ENCODE measurements around the gene KLK3. TPM values are rescaled to one million over a fixed set of nuclear protein-coding genes. Genes with fewer than 3 reads are reported as not detected.
"Not testable (repeated sequence)": the region's sequence is repeated elsewhere in the genome, so short reads cannot be mapped to it uniquely, and the experiment has no call there.

The KLK3 gene
- total RNA-seq (not detected), total RNA-seq (0 to 0.17 (median 0) reads per million in 172 experiments)
- not detected for polyA plus RNA-seq (2013, experiment 1 of 2)
- not detected for polyA plus RNA-seq (2013, experiment 2 of 2)

GRCh38 chr19:50854636-50855410 lies at the start of gene KLK3:
TSS of gene KLK3 (plus strand) at chr19:50854915. CDS start at chr19:50854956, 41 bp downstream.
- Histone ChIP-seq H3K27me3 (ENCODE audit: control insufficient read depth in 1 of 2, insufficient read depth in 2 of 2, low read length in 2 of 2) (peaks cover 19 to 43% of the 10 kb centered on the region in 2 experiments), H3K27ac (ENCODE audit: low read depth in 1 of 2, low read length in 2 of 2) (no peak within 1 kb of the TSS), H3K9me3 (ENCODE audit: control insufficient read depth in 1 of 2, insufficient read depth in 1 of 2, low read length in 2 of 2) (no peaks in the 10 kb centered on the region), H3K4me3 (ENCODE audit: low read length) (no peak within 1 kb of the TSS), H3K36me3 (ENCODE audit: insufficient read depth, low read length) (no peaks in the 10 kb centered on the region), H3K4me1 (ENCODE audit: insufficient read depth, low read length) (no peaks in the 10 kb centered on the region)
- CTCF ChIA-PET = no interaction called here
- DNase-seq (no peak), ATAC-seq (ENCODE audit: poor library complexity) (no peak)
- TF ChIP-seq, protein P1, sequence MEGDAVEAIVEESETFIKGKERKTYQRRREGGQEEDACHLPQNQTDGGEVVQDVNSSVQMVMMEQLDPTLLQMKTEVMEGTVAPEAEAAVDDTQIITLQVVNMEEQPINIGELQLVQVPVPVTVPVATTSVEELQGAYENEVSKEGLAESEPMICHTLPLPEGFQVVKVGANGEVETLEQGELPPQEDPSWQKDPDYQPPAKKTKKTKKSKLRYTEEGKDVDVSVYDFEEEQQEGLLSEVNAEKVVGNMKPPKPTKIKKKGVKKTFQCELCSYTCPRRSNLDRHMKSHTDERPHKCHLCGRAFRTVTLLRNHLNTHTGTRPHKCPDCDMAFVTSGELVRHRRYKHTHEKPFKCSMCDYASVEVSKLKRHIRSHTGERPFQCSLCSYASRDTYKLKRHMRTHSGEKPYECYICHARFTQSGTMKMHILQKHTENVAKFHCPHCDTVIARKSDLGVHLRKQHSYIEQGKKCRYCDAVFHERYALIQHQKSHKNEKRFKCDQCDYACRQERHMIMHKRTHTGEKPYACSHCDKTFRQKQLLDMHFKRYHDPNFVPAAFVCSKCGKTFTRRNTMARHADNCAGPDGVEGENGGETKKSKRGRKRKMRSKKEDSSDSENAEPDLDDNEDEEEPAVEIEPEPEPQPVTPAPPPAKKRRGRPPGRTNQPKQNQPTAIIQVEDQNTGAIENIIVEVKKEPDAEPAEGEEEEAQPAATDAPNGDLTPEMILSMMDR (IDR thresholded peaks at IDR 0.05) = no peak
- H3K27ac Mint-ChIP-seq = no peak within 1 kb of the TSS
- intact Hi-C loops (cut with DNase I, micrococcal nuclease) = no loop called here
- H3K4me3 Mint-ChIP-seq = no peak within 1 kb of the TSS
- H3K27me3 Mint-ChIP-seq = peaks cover 80% of the 10 kb centered on the region
- no peaks in the 10 kb centered on the region for H3K4me1 Mint-ChIP-seq (ENCODE audit: low read depth)
- H3K36me3 Mint-ChIP-seq (ENCODE audit: low read depth) = no peaks in the 10 kb centered on the region
- POLR2A ChIA-PET = no interaction called here
- no peaks in the 10 kb centered on the region for H3K9me3 Mint-ChIP-seq

- CTCF ChIA-PET = no interaction called here
- DNase-seq (no peak), ATAC-seq (ENCODE audit: poor library complexity) (no peak)
- H3K36me3 Mint-ChIP-seq (ENCODE audit: low read depth) = peaks cover 12% of the 10 kb centered on the region
- Histone ChIP-seq H3K4me3 (ENCODE audit: low read length) (no peak overlapping the region), H3K27me3 (ENCODE audit: control insufficient read depth in 1 of 2, insufficient read depth in 2 of 2, low read length in 2 of 2) (no peaks in the 10 kb centered on the region), H3K36me3 (ENCODE audit: insufficient read depth, low read length) (no peaks in the 10 kb centered on the region), H3K27ac (ENCODE audit: low read depth in 1 of 2, low read length in 2 of 2) (no peak overlapping the region), H3K9me3 (ENCODE audit: control insufficient read depth in 1 of 2, insufficient read depth in 1 of 2, low read length in 2 of 2) (no peaks in the 10 kb centered on the region), H3K4me1 (ENCODE audit: insufficient read depth, low read length) (peaks cover 12% of the 10 kb centered on the region)
- no peak overlapping the region for H3K4me3 Mint-ChIP-seq
- intact Hi-C loops (cut with DNase I, micrococcal nuclease) = loop anchor here in 1 of 2 experiments (5.0 to 10.0 kb wide), 4 partner anchors 87 to 1724 kb away; partner anchors contain the start of genes CLEC11A, SNRNP70 and SPACA6
- POLR2A ChIA-PET = no interaction called here
- H3K4me1 Mint-ChIP-seq (ENCODE audit: low read depth) = peaks cover 18% of the 10 kb centered on the region
- no peak overlapping the region for H3K27ac Mint-ChIP-seq
- TF ChIP-seq, protein P1 (IDR thresholded peaks at IDR 0.05) = no peak
- no peaks in the 10 kb centered on the region for H3K9me3 Mint-ChIP-seq
- H3K27me3 Mint-ChIP-seq = peaks cover 5% of the 10 kb centered on the region
Measured at GRCh38 chr19:50808856-50809255, 45.9 kb upstream of the KLK3 start.

DNA sequence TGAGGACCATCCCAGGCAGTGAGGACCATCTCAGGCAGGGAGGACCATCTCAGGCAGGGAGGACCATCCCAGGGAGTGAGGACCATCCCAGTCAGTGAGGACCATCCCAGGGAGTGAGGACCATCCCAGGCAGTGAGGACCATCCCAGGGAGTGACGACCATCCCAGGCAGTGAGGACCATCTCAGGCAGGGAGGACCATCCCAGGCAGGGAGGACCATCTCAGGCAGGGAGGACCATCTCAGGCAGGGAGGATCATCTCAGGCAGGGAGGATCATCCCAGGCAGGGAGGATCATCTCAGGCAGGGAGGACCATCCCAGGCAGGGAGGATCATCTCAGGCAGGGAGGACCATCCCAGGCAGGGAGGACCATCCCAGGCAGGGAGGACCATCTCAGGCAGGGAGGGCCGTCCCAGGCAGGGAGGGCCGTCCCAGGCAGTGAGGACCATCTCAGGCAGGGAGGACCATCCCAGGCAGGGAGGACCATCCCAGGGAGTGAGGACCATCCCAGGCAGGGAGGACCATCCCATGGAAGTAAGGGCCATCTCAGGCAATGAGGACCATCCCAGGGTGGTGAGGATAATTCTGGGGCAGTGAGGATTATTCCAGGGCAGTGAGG lies 43.0 kb upstream of the KLK3 start:
- H3K4me1 Mint-ChIP-seq (ENCODE audit: low read depth); H3K9me3 ChIP-seq (ENCODE audit: control insufficient read depth in 1 of 2, insufficient read depth in 1 of 2, low read length in 2 of 2); H3K27ac Mint-ChIP-seq; H3K36me3 ChIP-seq (ENCODE audit: insufficient read depth, low read length); H3K27ac ChIP-seq (ENCODE audit: low read depth in 1 of 2, low read length in 2 of 2); H3K36me3 Mint-ChIP-seq (ENCODE audit: low read depth); H3K4me3 Mint-ChIP-seq; DNase-seq; H3K27me3 ChIP-seq (ENCODE audit: control insufficient read depth in 1 of 2, insufficient read depth in 2 of 2, low read length in 2 of 2); POLR2A ChIA-PET; ATAC-seq (ENCODE audit: poor library complexity); H3K4me1 ChIP-seq (ENCODE audit: insufficient read depth, low read length); H3K4me3 ChIP-seq (ENCODE audit: low read length); CTCF ChIA-PET; intact Hi-C loops (cut with DNase I, micrococcal nuclease); H3K9me3 Mint-ChIP-seq: not testable (repeated sequence)
- H3K27me3 Mint-ChIP-seq = peaks cover 30% of the 10 kb centered on the region

Measured in CD4-positive, alpha-beta T cell (primary cell).